GM21723 (cell line): ENCODE measurements around the gene NT5DC2.
"Not testable (repeated sequence)": the region's sequence is repeated elsewhere in the genome, so short reads cannot be mapped to it uniquely, and the experiment has no call there.

Source experiments
- ATAC-seq: cut with Tn5 transposase; IDR thresholded peaks from one replicate; pipeline ENCODE4 v1.9.1; 2021; ENCODE audit warnings: mild to moderate bottlenecking, moderate library complexity; ENCODE audit not compliant: unreplicated experiment

NT5DC2 gene

GRCh38 chr3:52537726-52538421 is 4.2 kb upstream of the NT5DC2 start:
- ATAC-seq: no peak

GRCh38 chr3:52537165-52537620 is 3.5 kb upstream of the NT5DC2 start:
- ATAC-seq: no peak

GRCh38 chr3:52536369-52537164 is 2.9 kb upstream of the NT5DC2 start, which contains the start of gene UQCC5:
UQCC5 (plus strand) TSS chr3:52536605; CDS start chr3:52536756, 151 bp downstream.
- peak; percentile 84 for ATAC-seq

GRCh38 chr3:52536112-52536368 is 2.4 kb upstream of the NT5DC2 start:
- ATAC-seq: no peak

- ATAC-seq: no peak
Measured at GRCh38 chr3:52535411-52536111, 1.9 kb upstream of the NT5DC2 start.

- no peak for ATAC-seq
Measured at GRCh38 chr3:52534281-52535183, 875 bp upstream of the NT5DC2 start.

GRCh38 chr3:52532838-52533622 is 627 bp downstream of the NT5DC2 start:
- peak; percentile 2 for ATAC-seq

- ATAC-seq: no peak
Measured at GRCh38 chr3:52532517-52532837, 1.2 kb downstream of the NT5DC2 start.

GRCh38 chr3:52531860-52532516 is 1.7 kb downstream of the NT5DC2 start:
- ATAC-seq: no peak

- ATAC-seq: no peak
Measured at GRCh38 chr3:52530918-52531826, 2.5 kb downstream of the NT5DC2 start.

- no peak for ATAC-seq
Measured at GRCh38 chr3:52529376-52530333, 4.0 kb downstream of the NT5DC2 start.

GRCh38 chr3:52528586-52529375 is 4.9 kb downstream of the NT5DC2 start:
- no peak for ATAC-seq

- ATAC-seq: no peak
Measured at GRCh38 chr3:52527732-52528585, 5.7 kb downstream of the NT5DC2 start.

GRCh38 chr3:52527039-52527731 is 6.5 kb downstream of the NT5DC2 start:
- ATAC-seq: no peak

GRCh38 chr3:52526671-52527038 is 7.0 kb downstream of the NT5DC2 start:
- not testable (repeated sequence) for ATAC-seq
